ENCODE results near the gene RHBDD2. TPM values are rescaled to one million over a fixed set of nuclear protein-coding genes. Genes with fewer than 3 reads are reported as not detected.
"Not testable (repeated sequence)": the region's sequence is repeated elsewhere in the genome, so short reads cannot be mapped to it uniquely, and the experiment has no call there.

RHBDD2 gene
- total and polyA plus RNA-seq, 12 donors, result 123 to 575 (median 228) TPM

GRCh38 chr7:75842836-75843446, 35.9 kb upstream of the RHBDD2 start:
- TF ChIP-seq POLR2A (IDR thresholded peaks at IDR 0.05) (no peak), CTCF (IDR thresholded peaks at IDR 0.05) (no peak)
- Histone ChIP-seq H3K36me3 (replicated peaks in 1 of 2) (no peaks in the 10 kb centered on the region), H3K27ac (peak overlapping the region in 3 of 5 donors; percentile 27 to 64 (median 32)), H3K27me3 (no peaks in the 10 kb centered on the region), H3K4me1 (replicated peaks in 1 of 2) (peaks cover 0 to 6% of the 10 kb centered on the region in 2 donors), H3K4me3 (no peak overlapping the region), H3K9me3 (replicated peaks in 1 of 3) (no peaks in the 10 kb centered on the region)
- intact Hi-C loops (cut with DNase I), result no loop called here
- 51 to 62% (median 54%) methylated on average over 8 of the region's 8 CpGs for WGBS, 4 donors
- DNase-seq, result peak in 3 of 7 donors; percentile 35 to 70 (median 47)

- H3K9me3 ChIP-seq (replicated peaks in 1 of 3), result no peaks in the 10 kb centered on the region
- no peaks in the 10 kb centered on the region for H3K36me3 ChIP-seq (replicated peaks in 1 of 2)
- H3K4me1 ChIP-seq (replicated peaks in 1 of 2), result peaks cover 0 to 6% of the 10 kb centered on the region in 2 donors
- intact Hi-C loops (cut with DNase I), result no loop called here
- no peak overlapping the region for H3K27ac ChIP-seq
- 94 to 95% (median 95%) methylated on average over 9 of the region's 9 CpGs for WGBS, 4 donors
- no peak for DNase-seq
- no peak for TF ChIP-seq CTCF (IDR thresholded peaks at IDR 0.05)
- no peak for TF ChIP-seq POLR2A (IDR thresholded peaks at IDR 0.05)
- H3K4me3 ChIP-seq, result no peak overlapping the region
- no peaks in the 10 kb centered on the region for H3K27me3 ChIP-seq
Observed at GRCh38 chr7:75843613-75844116, 35.2 kb upstream of the RHBDD2 start.

GRCh38 chr7:75844158-75844557, 34.7 kb upstream of the RHBDD2 start:
- TF ChIP-seq POLR2A (IDR thresholded peaks at IDR 0.05) (no peak), CTCF (IDR thresholded peaks at IDR 0.05) (no peak)
- no peak for DNase-seq
- H3K9me3 ChIP-seq (replicated peaks in 1 of 3), result no peaks in the 10 kb centered on the region
- H3K27me3 ChIP-seq, result no peaks in the 10 kb centered on the region
- no peak overlapping the region for H3K27ac ChIP-seq
- H3K4me3 ChIP-seq, result no peak overlapping the region
- intact Hi-C loops (cut with DNase I), result no loop called here
- peaks cover 0 to 6% of the 10 kb centered on the region in 2 donors for H3K4me1 ChIP-seq (replicated peaks in 1 of 2)
- H3K36me3 ChIP-seq (replicated peaks in 1 of 2), result no peaks in the 10 kb centered on the region
- 89 to 94% (median 91%) methylated on average over 4 to 5 of the region's 5 CpGs for WGBS, 4 donors

GRCh38 chr7:75845132-75845531, 33.7 kb upstream of the RHBDD2 start:
- H3K4me1 ChIP-seq (replicated peaks in 1 of 2); H3K27me3 ChIP-seq; intact Hi-C loops (cut with DNase I); DNase-seq; H3K27ac ChIP-seq; H3K4me3 ChIP-seq; H3K9me3 ChIP-seq (replicated peaks in 1 of 3); H3K36me3 ChIP-seq (replicated peaks in 1 of 2): not testable (repeated sequence)
- 72 to 84% (median 80%) methylated on average over 6 of the region's 6 CpGs for WGBS, 4 donors

- WGBS, 4 donors, result 62 to 76% (median 74%) methylated on average over 6 to 7 of the region's 7 CpGs
- no peaks in the 10 kb centered on the region for H3K36me3 ChIP-seq (replicated peaks in 1 of 2)
- no peaks in the 10 kb centered on the region for H3K27me3 ChIP-seq
- no peaks in the 10 kb centered on the region for H3K9me3 ChIP-seq (replicated peaks in 1 of 3)
- DNase-seq, result no peak
- no peak overlapping the region for H3K27ac ChIP-seq
- H3K4me3 ChIP-seq, result no peak overlapping the region
- TF ChIP-seq POLR2A (IDR thresholded peaks at IDR 0.05) (no peak), CTCF (IDR thresholded peaks at IDR 0.05) (no peak)
- intact Hi-C loops (cut with DNase I), result no loop called here
- H3K4me1 ChIP-seq (replicated peaks in 1 of 2), result peaks cover 0 to 4% of the 10 kb centered on the region in 2 donors
Observed at GRCh38 chr7:75847707-75848106, 31.1 kb upstream of the RHBDD2 start.
